Astrocyte (in vitro differentiated cells and primary cell): ENCODE data around the gene SLC45A1.

Source experiments
- CTCF ChIP-seq: IDR thresholded peaks from 2 replicates; pipeline ENCODE4 v1.5.1; 2011; ENCODE audit warnings: low read depth, mild to moderate bottlenecking, inconsistent platforms, low read length, moderate library complexity; ENCODE audit not compliant: insufficient read depth
- EZH2 ChIP-seq: IDR thresholded peaks from 2 replicates; pipeline ENCODE4 v1.6.1; 2012; ENCODE audit warnings: mild to moderate bottlenecking, low read length, inconsistent platforms; ENCODE audit not compliant: insufficient read depth

GRCh38 chr1:8373581-8374241 lies 55.8 kb downstream of the SLC45A1 start:
- TF ChIP-seq CTCF (no peak), EZH2 (no peak)
